ENCODE measurements around the gene CCDC82.

DNA sequence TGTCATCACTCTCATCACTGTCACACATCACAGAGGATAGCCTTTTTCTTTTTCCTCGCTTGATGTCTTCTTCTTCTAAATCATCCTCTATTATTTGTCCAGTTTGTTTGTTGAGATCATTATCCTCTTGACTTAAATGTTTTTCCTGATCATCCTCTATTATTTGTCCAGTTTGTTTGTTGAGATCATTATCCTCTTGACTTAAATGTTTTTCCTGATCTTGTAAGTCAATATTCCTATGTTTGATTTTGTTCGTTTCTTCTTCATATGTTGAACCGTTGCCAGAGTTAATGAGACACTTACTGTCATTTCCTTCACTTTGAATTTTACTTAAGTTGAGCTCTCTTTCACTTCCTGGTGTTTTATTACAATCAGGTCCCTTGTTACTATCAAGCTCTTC, 5.6 kb downstream of the CCDC82 start:
- TF ChIP-seq, protein P1, sequence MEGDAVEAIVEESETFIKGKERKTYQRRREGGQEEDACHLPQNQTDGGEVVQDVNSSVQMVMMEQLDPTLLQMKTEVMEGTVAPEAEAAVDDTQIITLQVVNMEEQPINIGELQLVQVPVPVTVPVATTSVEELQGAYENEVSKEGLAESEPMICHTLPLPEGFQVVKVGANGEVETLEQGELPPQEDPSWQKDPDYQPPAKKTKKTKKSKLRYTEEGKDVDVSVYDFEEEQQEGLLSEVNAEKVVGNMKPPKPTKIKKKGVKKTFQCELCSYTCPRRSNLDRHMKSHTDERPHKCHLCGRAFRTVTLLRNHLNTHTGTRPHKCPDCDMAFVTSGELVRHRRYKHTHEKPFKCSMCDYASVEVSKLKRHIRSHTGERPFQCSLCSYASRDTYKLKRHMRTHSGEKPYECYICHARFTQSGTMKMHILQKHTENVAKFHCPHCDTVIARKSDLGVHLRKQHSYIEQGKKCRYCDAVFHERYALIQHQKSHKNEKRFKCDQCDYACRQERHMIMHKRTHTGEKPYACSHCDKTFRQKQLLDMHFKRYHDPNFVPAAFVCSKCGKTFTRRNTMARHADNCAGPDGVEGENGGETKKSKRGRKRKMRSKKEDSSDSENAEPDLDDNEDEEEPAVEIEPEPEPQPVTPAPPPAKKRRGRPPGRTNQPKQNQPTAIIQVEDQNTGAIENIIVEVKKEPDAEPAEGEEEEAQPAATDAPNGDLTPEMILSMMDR (IDR thresholded peaks at IDR 0.05; ENCODE audit: low read length): no peak
- TF ChIP-seq EZH2 (IDR thresholded peaks at IDR 0.05; ENCODE audit: borderline replicate concordance, low read length): no peak
